KOPT-K1 (cell line): ENCODE data around the gene CXCR2.
"Not testable (repeated sequence)": the region's sequence is repeated elsewhere in the genome, so short reads cannot be mapped to it uniquely, and the experiment has no call there.

Experiments used
- H3K27ac ChIP-seq: fragments of 200-600 bp; sonication (generic); 2 replicates; pipeline ENCODE4 v1.5.1; 2016; ENCODE audit warnings: antibody characterized with exemption, mild to moderate bottlenecking, low read depth, low read length; ENCODE audit not compliant: poor library complexity, severe bottlenecking
- H3K36me3 ChIP-seq: fragments of 200-600 bp; sonication (generic); 2 replicates; pipeline ENCODE4 v1.5.1; 2017; ENCODE audit warnings: antibody characterized with exemption, mild to moderate bottlenecking, low read length, moderate library complexity; ENCODE audit not compliant: insufficient read depth
- H3K9me3 ChIP-seq: fragments of 200-600 bp; sonication (generic); 2 replicates; pipeline ENCODE4 v1.5.1; 2017; ENCODE audit warnings: antibody characterized with exemption, low read length, mild to moderate bottlenecking; ENCODE audit not compliant: insufficient read depth, poor library complexity, severe bottlenecking

CXCR2 gene

DNA sequence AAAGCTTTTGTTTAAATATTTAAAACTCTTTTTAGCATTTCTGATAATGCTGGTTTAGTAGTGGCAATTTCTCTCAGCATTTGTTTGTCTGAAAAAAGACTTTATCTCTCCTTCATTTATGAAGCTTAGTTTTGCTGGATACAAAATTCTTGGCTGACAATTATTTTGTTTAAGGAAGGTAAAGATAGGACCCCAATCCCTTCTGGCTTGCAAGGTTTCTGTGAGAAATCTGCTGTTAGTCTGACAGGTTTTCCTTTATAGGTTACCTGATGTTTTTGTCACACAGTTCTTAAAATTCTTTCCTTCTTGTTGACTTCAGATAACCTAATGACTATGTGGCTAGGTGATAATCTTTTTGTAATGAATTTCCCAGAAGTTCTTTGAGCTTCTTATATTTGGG, 3.5 kb upstream of the CXCR2 start:
- not testable (repeated sequence) for H3K36me3 ChIP-seq, H3K9me3 ChIP-seq, H3K27ac ChIP-seq

GRCh38 chr2:218123986-218124385, 1.8 kb upstream of the CXCR2 start:
- Histone ChIP-seq H3K27ac (no peak overlapping the region), H3K36me3 (no peaks in the 10 kb centered on the region), H3K9me3 (no peaks in the 10 kb centered on the region)

DNA sequence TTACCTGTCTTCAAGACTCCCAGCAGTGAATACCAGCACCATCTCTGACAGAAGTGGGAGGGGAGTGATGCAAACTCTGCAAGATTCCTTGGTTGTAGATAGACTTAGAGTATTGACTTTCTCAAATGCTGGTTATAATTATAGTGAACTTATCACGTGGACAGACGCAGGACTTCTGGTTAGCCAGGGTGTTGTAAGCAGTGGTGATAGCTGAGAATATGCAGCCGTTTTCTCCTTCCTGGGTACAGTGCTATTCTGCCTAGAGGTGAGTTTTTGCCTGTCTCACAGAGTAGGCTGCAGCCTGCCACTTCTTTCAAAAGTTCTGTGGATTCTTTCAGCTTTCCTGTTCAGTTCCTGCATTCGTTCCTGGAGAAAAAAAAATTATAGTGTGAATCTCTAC, 733 bp upstream of the CXCR2 start:
- H3K27ac ChIP-seq = no peak overlapping the region
- no peaks in the 10 kb centered on the region for H3K9me3 ChIP-seq
- no peaks in the 10 kb centered on the region for H3K36me3 ChIP-seq

GRCh38 chr2:218127929-218128455, 2.2 kb downstream of the CXCR2 start:
- H3K27ac ChIP-seq = no peak overlapping the region
- H3K9me3 ChIP-seq = no peaks in the 10 kb centered on the region
- no peaks in the 10 kb centered on the region for H3K36me3 ChIP-seq

- H3K27ac ChIP-seq = no peak overlapping the region
- H3K9me3 ChIP-seq = no peaks in the 10 kb centered on the region
- H3K36me3 ChIP-seq = no peaks in the 10 kb centered on the region
Observed at GRCh38 chr2:218128781-218129457, 3.1 kb downstream of the CXCR2 start.

GRCh38 chr2:218129458-218130135, 3.8 kb downstream of the CXCR2 start:
- no peaks in the 10 kb centered on the region for H3K9me3 ChIP-seq
- H3K27ac ChIP-seq = no peak overlapping the region
- H3K36me3 ChIP-seq = no peaks in the 10 kb centered on the region

- no peaks in the 10 kb centered on the region for H3K9me3 ChIP-seq
- no peaks in the 10 kb centered on the region for H3K36me3 ChIP-seq
- no peak overlapping the region for H3K27ac ChIP-seq
Observed at GRCh38 chr2:218130377-218130776, 4.5 kb downstream of the CXCR2 start.

DNA sequence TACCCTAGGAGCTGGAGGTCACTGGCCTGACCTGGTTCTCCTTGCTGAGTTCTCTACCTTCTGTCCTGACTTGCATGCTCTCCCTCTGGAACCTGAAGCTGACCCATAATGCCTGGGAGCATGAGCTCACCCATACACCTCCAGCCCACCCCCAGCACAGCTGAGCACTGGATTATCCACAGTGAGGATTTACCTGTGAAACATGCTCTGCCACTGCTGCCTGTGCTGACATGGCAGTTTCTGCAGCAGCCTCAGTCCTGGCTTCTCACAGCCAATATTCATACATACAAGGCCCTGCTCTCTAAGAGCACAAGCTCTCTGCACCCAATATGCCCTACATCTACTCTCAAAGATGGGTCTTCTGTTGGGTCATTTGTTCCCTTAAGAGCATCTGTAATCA, 5.0 kb downstream of the CXCR2 start:
- Histone ChIP-seq H3K36me3 (no peaks in the 10 kb centered on the region), H3K9me3 (no peaks in the 10 kb centered on the region), H3K27ac (no peak overlapping the region)

- Histone ChIP-seq H3K36me3 (no peaks in the 10 kb centered on the region), H3K9me3 (no peaks in the 10 kb centered on the region)
Observed at GRCh38 chr2:218137514-218137913, 11.7 kb downstream of the CXCR2 start.

DNA sequence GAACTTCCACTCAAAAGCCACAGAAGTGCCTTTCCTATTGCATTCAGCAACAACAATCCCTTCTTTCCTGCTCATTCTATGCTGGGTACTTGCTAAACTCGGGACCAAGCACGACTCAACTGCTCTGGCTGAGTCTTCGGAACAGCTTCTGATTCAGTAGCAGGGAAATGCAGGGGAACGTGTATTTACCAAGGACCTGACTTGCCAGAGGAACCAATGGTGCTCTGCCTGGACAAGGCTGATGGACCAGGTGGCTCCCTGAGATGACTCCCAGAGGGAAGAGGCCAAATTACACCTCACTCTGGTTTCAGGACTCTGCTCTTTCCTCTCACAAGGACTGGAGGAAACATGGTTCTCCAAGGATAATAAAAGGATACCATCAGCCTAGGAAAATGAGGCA, 12.2 kb downstream of the CXCR2 start:
- Histone ChIP-seq H3K27ac (no peak overlapping the region), H3K36me3 (no peaks in the 10 kb centered on the region), H3K9me3 (no peaks in the 10 kb centered on the region)

More at GRCh38 chr2:218137514-218137913, 11.7 kb downstream of the CXCR2 start:
- no peak overlapping the region for H3K27ac ChIP-seq

- Histone ChIP-seq H3K36me3 (no peaks in the 10 kb centered on the region), H3K9me3 (peaks cover 8% of the 10 kb centered on the region), H3K27ac (no peak overlapping the region)
Observed at GRCh38 chr2:218145124-218145523, 19.3 kb downstream of the CXCR2 start.

DNA sequence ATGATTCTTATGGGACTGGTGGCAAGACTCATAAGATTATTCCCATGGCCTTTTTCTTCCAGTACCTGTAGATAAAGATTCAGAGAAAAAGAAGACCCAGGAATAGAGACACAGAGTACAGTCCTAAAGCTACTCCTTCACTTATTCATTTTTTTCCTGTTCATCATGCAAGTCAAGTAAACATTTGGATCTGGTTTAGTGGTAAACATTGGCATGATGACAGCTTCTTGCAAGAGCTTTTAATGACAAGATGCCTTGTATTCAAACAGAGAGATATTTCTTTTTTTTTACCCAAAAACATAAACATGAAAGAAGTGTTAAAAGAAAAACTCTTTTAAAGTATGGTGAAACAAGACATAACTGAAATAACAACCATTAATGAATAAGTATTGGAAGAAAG, 20.2 kb downstream of the CXCR2 start:
- H3K36me3 ChIP-seq = no peaks in the 10 kb centered on the region
- H3K27ac ChIP-seq = no peak overlapping the region
- H3K9me3 ChIP-seq = peaks cover 8% of the 10 kb centered on the region

GRCh38 chr2:218149098-218149497, 23.3 kb downstream of the CXCR2 start:
- Histone ChIP-seq H3K9me3 (peaks cover 8% of the 10 kb centered on the region), H3K36me3 (no peaks in the 10 kb centered on the region), H3K27ac (no peak overlapping the region)

DNA sequence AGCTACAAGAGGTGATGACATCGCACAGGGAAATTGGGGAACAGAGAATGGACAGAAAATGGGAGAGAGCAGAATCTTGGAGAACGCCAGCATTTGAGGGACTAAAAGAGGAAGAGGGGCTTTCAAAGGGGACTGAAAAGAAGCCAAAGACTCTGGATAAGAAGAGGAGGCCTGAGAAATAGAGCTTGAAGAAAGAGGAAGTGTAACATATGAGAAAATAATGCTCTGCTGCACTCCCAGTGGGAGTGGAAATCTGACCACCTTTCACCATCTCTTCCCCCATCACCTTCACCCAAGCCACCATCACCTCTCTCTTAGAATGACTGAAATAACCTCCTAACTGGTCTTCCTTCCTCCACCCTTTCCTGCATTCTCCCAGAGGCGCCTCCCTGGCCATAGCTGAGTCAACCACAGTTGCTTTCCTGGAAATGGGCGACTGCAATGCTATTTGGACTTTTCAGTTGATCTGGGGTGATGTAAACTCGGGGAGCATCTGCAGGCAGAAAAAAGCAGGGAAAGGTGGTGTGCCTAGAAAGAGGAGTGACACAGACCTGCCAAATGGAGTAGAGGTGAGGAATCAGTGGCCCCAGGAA, 24.1 kb downstream of the CXCR2 start:
- Histone ChIP-seq H3K27ac (no peak overlapping the region), H3K9me3 (peaks cover 6% of the 10 kb centered on the region), H3K36me3 (no peaks in the 10 kb centered on the region)

GRCh38 chr2:218152172-218152571, 26.3 kb downstream of the CXCR2 start:
- Histone ChIP-seq H3K27ac (no peak overlapping the region), H3K36me3 (no peaks in the 10 kb centered on the region), H3K9me3 (no peaks in the 10 kb centered on the region)
